Measurements from ENCODE around the gene MYOM1. TPM values are rescaled to one million over a fixed set of nuclear protein-coding genes. Genes with fewer than 3 reads are reported as not detected.
"Not testable (repeated sequence)": the region's sequence is repeated elsewhere in the genome, so short reads cannot be mapped to it uniquely, and the experiment has no call there.

Gene MYOM1
- total and polyA plus RNA-seq, 2 experiments from 2014 or later: 1.1 to 1.8 TPM

DNA sequence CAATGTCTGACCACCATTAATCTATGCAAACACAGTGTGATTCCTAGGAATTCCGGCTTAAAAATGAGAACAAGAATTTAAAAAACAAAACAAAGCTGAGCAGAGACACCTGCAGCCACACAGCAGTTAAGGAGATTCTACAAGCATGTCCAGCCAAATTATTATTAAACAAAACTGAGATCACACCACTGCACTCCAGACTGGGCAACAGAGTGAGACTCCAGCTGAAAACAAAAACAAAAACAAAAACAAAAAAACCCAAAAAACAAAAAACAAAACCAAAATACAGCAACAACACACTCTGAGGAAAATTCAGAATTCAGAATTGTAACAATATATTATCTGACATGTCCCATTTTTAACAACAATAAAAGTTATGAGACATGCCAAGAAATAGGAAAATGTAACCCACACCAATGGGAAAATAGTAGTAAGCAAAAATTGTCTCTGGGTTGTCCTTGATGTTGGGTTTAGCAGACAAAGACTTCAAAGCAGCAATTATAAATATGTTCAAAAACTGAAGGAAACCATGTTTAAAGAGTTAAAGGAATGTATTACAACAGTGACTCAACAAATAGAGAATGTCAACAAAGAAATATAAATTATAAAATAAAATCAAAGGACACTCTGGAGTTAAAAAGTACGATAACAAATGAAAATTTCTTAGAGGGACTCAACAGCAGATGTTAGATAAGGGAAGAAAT is 19.7 kb downstream of the MYOM1 start:
- Histone ChIP-seq H3K9me3 (ENCODE audit: low read depth) (no peaks in the 10 kb centered on the region), H3K4me3 (no peak overlapping the region), H3K27ac (no peak overlapping the region), H2AFZ (no peak overlapping the region), H3K4me1 (ENCODE audit: insufficient read depth) (no peaks in the 10 kb centered on the region), H3K27me3 (no peaks in the 10 kb centered on the region), H4K20me1 (ENCODE audit: insufficient read depth, poor library complexity, severe bottlenecking) (no peaks in the 10 kb centered on the region), H3K4me2 (no peak overlapping the region), H3K79me2 (no peaks in the 10 kb centered on the region), H3K9me2 (replicated peaks; ENCODE audit: insufficient read depth) (no peaks in the 10 kb centered on the region), H3K36me3 (replicated peaks; ENCODE audit: insufficient read depth, low read depth) (no peaks in the 10 kb centered on the region)
- no peak for DNase-seq (ENCODE audit: low spot score)
- 83% methylated on average over 2 of the region's 2 CpGs for WGBS (ENCODE audit: low lambda C conversion rate, missing lambda C conversion rate)
- no peak for TF ChIP-seq EZH2 (IDR thresholded peaks at IDR 0.05; ENCODE audit: borderline replicate concordance)
- TF ChIP-seq EZH2phosphoT487 (IDR thresholded peaks at IDR 0.05; ENCODE audit: low read depth, severe bottlenecking, unreplicated experiment): no peak
- TF ChIP-seq, protein P1, sequence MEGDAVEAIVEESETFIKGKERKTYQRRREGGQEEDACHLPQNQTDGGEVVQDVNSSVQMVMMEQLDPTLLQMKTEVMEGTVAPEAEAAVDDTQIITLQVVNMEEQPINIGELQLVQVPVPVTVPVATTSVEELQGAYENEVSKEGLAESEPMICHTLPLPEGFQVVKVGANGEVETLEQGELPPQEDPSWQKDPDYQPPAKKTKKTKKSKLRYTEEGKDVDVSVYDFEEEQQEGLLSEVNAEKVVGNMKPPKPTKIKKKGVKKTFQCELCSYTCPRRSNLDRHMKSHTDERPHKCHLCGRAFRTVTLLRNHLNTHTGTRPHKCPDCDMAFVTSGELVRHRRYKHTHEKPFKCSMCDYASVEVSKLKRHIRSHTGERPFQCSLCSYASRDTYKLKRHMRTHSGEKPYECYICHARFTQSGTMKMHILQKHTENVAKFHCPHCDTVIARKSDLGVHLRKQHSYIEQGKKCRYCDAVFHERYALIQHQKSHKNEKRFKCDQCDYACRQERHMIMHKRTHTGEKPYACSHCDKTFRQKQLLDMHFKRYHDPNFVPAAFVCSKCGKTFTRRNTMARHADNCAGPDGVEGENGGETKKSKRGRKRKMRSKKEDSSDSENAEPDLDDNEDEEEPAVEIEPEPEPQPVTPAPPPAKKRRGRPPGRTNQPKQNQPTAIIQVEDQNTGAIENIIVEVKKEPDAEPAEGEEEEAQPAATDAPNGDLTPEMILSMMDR (IDR thresholded peaks at IDR 0.05; ENCODE audit: poor library complexity): no peak

DNA sequence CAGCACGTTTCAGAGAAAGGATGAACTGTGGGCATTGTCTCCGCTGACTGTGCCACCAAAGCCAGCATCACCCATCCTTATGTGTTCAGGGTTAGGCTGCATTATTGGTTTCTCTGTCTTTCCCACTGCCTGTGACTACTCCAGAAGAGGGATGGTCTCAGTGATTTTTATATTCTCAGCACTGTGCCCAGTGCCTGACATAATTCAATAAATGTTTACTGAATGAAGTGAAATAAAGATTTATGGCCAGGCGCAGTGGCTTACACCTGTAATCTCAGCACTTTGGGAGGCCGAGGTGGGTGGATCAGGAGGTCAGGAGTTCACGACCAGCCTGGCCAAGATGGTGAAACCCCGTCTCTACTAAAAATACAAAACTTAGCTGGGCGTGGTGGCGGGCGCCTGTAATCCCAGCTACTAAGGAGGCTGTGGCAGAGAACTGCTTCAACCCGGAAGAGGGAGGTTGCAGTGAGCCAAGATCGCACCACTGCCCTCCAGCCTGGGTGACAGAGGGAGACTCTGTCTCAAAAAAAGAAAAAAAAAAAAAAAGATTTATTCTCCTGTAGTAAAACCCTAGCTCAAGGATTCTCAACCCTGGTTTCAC is 21.4 kb downstream of the MYOM1 start:
- not testable (repeated sequence) for H3K4me2 ChIP-seq; H2AFZ ChIP-seq; H3K27me3 ChIP-seq; H3K27ac ChIP-seq; H3K79me2 ChIP-seq; H4K20me1 ChIP-seq (ENCODE audit: insufficient read depth, poor library complexity, severe bottlenecking); DNase-seq (ENCODE audit: low spot score); H3K4me3 ChIP-seq; H3K9me2 ChIP-seq (replicated peaks; ENCODE audit: insufficient read depth); H3K4me1 ChIP-seq (ENCODE audit: insufficient read depth); H3K9me3 ChIP-seq (ENCODE audit: low read depth); H3K36me3 ChIP-seq (replicated peaks; ENCODE audit: insufficient read depth, low read depth)
- WGBS (ENCODE audit: low lambda C conversion rate, missing lambda C conversion rate): 82% methylated on average over 11 of the region's 11 CpGs

DNA sequence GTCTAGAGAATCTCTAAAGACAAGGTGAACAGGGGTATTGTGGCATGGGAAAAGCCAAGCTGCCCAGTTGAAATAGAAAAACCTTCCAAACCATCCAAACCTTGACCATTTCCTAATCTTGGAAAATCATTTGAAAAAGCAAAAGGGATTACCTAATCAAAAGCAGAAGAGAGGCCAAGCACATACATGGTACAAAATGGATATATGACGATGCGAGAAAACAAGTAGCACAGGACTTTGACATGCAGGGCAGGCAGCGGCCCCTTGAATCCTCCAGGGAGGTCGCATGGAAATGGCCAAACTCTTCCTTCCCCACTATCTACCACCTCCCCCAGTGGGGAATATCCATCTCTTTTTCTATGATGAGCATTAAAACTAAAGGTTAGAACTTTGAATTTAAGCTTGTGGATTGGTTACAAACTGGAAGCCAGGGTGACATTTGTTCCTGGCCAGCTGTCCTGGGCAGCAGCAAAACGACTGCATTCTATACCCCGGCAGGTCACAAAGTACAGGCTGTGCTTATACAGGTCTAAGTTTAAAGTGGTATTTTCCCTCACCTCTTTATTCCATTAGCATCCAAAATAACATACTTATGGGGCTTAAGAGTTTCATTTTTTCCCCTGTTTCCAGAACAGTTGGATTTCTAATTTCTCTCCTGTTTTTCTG is 24.7 kb downstream of the MYOM1 start:
- Histone ChIP-seq H3K9me2 (replicated peaks; ENCODE audit: insufficient read depth) (no peaks in the 10 kb centered on the region), H4K20me1 (ENCODE audit: insufficient read depth, poor library complexity, severe bottlenecking) (no peaks in the 10 kb centered on the region), H3K4me2 (no peak overlapping the region), H3K36me3 (replicated peaks; ENCODE audit: insufficient read depth, low read depth) (no peaks in the 10 kb centered on the region), H3K9me3 (ENCODE audit: low read depth) (no peaks in the 10 kb centered on the region), H3K4me3 (no peak overlapping the region), H3K79me2 (no peaks in the 10 kb centered on the region), H3K4me1 (ENCODE audit: insufficient read depth) (no peaks in the 10 kb centered on the region), H3K27me3 (no peaks in the 10 kb centered on the region), H2AFZ (no peak overlapping the region), H3K27ac (no peak overlapping the region)
- WGBS (ENCODE audit: low lambda C conversion rate, missing lambda C conversion rate): 80% methylated on average over 6 of the region's 6 CpGs
- TF ChIP-seq, protein P1 (IDR thresholded peaks at IDR 0.05; ENCODE audit: poor library complexity): no peak
- TF ChIP-seq EZH2phosphoT487 (IDR thresholded peaks at IDR 0.05; ENCODE audit: low read depth, severe bottlenecking, unreplicated experiment) (no peak), EZH2 (IDR thresholded peaks at IDR 0.05; ENCODE audit: borderline replicate concordance) (no peak)
- DNase-seq (ENCODE audit: low spot score): no peak

DNA sequence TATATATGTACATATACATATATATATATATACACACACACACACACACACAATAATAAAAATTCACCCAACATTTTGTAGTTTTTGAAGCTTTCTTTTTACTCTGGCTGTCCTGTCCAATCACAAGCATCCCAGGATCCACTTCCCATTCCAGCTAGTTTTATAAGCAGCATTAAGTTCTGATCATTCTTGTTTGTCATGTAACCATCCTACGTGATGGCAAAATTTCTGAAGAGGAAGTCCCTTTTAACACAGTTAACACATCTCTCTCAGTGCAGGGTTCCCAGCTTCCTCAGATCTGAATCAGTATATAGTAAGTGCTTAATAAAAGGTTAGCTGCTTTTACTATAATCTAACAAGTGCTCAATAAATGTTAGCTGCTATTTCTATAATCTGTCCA is 26.4 kb downstream of the MYOM1 start:
- WGBS (ENCODE audit: low lambda C conversion rate, missing lambda C conversion rate): 87% methylated on average over 1 of the region's 1 CpG
- no peak overlapping the region for H3K4me2 ChIP-seq
- no peaks in the 10 kb centered on the region for H4K20me1 ChIP-seq (ENCODE audit: insufficient read depth, poor library complexity, severe bottlenecking)
- H3K9me2 ChIP-seq (replicated peaks; ENCODE audit: insufficient read depth): no peaks in the 10 kb centered on the region
- no peak for DNase-seq (ENCODE audit: low spot score)
- H3K4me3 ChIP-seq: no peak overlapping the region
- no peak for TF ChIP-seq EZH2phosphoT487 (IDR thresholded peaks at IDR 0.05; ENCODE audit: low read depth, severe bottlenecking, unreplicated experiment)
- TF ChIP-seq, protein P1 (IDR thresholded peaks at IDR 0.05; ENCODE audit: poor library complexity): no peak
- TF ChIP-seq EZH2 (IDR thresholded peaks at IDR 0.05; ENCODE audit: borderline replicate concordance): no peak
- no peaks in the 10 kb centered on the region for H3K79me2 ChIP-seq
- no peaks in the 10 kb centered on the region for H3K36me3 ChIP-seq (replicated peaks; ENCODE audit: insufficient read depth, low read depth)
- no peak overlapping the region for H3K27ac ChIP-seq
- H3K27me3 ChIP-seq: no peaks in the 10 kb centered on the region
- no peak overlapping the region for H2AFZ ChIP-seq
- no peaks in the 10 kb centered on the region for H3K4me1 ChIP-seq (ENCODE audit: insufficient read depth)
- H3K9me3 ChIP-seq (ENCODE audit: low read depth): no peaks in the 10 kb centered on the region

Measured in hepatocyte (in vitro differentiated cells).